Measurements from ENCODE around the gene KLHL22. TPM values are rescaled to one million over a fixed set of nuclear protein-coding genes. Genes with fewer than 3 reads are reported as not detected.

The KLHL22 gene
- polyA plus RNA-seq, 1 experiment = 30.2 TPM

DNA sequence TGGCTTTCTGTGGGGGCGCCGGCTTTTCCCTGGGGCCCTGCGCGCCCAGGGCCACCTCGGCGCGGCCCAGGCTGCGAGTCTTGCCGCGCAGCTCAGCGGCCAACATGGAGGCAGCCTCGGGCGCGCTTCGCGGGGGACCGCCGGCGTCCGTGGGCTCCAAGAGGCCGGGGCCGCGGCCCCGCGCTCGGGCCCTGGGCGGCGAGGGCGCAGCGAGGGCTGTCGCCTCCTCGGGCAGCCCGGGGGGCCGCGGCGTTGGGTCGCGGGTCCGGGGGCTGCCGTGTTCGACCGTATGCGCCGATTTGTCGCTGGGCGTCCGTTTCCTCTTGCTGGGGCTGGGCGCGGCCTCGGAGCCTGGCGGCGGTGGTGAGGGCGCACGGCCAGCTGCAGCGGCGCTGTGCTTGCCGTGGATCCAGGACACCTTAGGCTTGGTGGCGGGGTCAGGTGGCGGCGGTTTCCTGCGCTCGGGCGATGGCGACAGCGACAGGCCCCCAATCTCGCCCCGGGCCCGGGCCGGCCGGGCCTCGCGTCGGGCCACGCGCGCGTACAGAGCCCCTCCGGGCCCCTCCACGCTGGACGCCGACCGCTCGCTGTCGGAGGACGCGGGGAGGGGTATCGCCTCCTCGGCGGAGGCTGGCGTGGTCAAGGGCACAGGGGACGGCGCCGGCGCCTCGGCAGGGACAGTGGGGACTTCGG is 69.9 kb downstream of the KLHL22 start:
- ChIA-PET CTCF (no interaction called here), POLR2A (no interaction called here)
- peaks cover 5% of the 10 kb centered on the region; the same call in 1 of the 2 replicates for H3K9me3 ChIP-seq (ENCODE audit: control insufficient read depth, insufficient read depth, low read length)
- H3K4me3 ChIP-seq (ENCODE audit: low read depth, low read length) = no peak overlapping the region
- TF ChIP-seq, protein P1, sequence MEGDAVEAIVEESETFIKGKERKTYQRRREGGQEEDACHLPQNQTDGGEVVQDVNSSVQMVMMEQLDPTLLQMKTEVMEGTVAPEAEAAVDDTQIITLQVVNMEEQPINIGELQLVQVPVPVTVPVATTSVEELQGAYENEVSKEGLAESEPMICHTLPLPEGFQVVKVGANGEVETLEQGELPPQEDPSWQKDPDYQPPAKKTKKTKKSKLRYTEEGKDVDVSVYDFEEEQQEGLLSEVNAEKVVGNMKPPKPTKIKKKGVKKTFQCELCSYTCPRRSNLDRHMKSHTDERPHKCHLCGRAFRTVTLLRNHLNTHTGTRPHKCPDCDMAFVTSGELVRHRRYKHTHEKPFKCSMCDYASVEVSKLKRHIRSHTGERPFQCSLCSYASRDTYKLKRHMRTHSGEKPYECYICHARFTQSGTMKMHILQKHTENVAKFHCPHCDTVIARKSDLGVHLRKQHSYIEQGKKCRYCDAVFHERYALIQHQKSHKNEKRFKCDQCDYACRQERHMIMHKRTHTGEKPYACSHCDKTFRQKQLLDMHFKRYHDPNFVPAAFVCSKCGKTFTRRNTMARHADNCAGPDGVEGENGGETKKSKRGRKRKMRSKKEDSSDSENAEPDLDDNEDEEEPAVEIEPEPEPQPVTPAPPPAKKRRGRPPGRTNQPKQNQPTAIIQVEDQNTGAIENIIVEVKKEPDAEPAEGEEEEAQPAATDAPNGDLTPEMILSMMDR (IDR thresholded peaks at IDR 0.05; ENCODE audit: low read depth, low read length) = no peak
- no peak for DNase-seq (ENCODE audit: low read depth, low spot score)
- no peak overlapping the region for H3K27ac ChIP-seq (ENCODE audit: low read depth, low read length)
- no peaks in the 10 kb centered on the region for H3K27me3 ChIP-seq (ENCODE audit: control insufficient read depth, insufficient read depth, low read length)

DNA sequence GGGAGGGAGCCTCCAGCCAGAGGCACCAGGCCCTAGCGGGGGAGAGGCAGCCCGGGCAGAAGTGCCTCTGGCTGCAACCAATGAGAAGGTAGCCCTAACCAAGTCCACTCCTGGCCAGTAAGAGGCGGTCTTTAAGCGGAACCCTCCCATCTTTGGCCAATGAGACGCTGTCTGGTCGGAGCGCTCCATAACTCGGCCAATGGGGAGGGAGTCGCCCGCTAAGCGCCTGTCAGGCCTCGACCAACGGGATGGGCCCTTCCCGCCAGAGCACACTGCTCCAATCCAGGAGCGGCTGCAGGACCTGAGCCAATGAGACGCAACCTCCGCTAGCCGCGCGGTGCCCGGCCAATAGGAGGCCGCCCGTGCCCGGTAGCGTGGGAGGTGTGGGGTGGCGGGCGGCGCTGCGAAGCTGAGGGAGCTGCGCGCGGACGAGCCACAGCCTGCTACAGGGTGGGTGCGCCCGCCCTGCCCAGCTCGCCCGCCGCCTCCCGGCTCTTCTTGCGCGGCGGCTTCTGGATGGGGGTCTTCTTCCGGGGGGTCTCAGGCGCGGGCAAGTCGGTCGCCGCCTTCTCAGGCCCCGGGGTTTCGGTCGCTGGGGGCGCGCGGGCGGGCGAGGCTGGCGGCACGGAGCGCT is 70.5 kb downstream of the KLHL22 start:
- ChIA-PET CTCF (no interaction called here), POLR2A (no interaction called here)
- no peak for DNase-seq (ENCODE audit: low read depth, low spot score)

DNA sequence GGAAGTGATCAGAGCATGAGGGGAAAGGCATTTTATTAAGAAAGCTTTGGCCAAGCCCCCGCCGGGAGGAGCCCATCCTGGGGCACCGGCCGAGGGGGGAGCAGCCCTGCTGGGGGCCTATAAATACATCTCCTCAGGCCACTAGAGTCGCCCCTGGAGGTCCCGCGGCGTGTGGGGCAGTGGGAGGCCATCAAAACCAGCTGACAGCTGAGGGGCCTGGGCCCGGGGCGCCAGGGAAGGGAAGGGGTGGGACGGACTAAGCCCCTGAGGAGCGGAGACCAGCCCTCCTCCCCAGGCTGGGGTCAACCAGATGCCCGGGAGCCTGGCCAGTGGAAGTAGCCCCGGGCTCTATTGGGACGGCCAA is 71.0 kb downstream of the KLHL22 start:
- H3K27ac ChIP-seq (ENCODE audit: low read depth, low read length) = no peak overlapping the region
- H3K27me3 ChIP-seq (ENCODE audit: control insufficient read depth, insufficient read depth, low read length) = no peaks in the 10 kb centered on the region
- ChIA-PET CTCF (no interaction called here), POLR2A (no interaction called here)
- DNase-seq (ENCODE audit: low read depth, low spot score) = no peak
- no peaks in the 10 kb centered on the region; the same call in 1 of the 2 replicates for H3K9me3 ChIP-seq (ENCODE audit: control insufficient read depth, insufficient read depth, low read length)
- TF ChIP-seq, protein P1 (IDR thresholded peaks at IDR 0.05; ENCODE audit: low read depth, low read length) = no peak
- no peak overlapping the region for H3K4me3 ChIP-seq (ENCODE audit: low read depth, low read length)

More for the DNA sequence above, 70.5 kb downstream of the KLHL22 start:
- H3K27me3 ChIP-seq (ENCODE audit: control insufficient read depth, insufficient read depth, low read length) = no peaks in the 10 kb centered on the region
- no peak overlapping the region for H3K4me3 ChIP-seq (ENCODE audit: low read depth, low read length)
- H3K9me3 ChIP-seq (ENCODE audit: control insufficient read depth, insufficient read depth, low read length) = no peaks in the 10 kb centered on the region; the same call in 1 of the 2 replicates
- H3K27ac ChIP-seq (ENCODE audit: low read depth, low read length) = no peak overlapping the region
- TF ChIP-seq, protein P1 (IDR thresholded peaks at IDR 0.05; ENCODE audit: low read depth, low read length) = no peak

DNA sequence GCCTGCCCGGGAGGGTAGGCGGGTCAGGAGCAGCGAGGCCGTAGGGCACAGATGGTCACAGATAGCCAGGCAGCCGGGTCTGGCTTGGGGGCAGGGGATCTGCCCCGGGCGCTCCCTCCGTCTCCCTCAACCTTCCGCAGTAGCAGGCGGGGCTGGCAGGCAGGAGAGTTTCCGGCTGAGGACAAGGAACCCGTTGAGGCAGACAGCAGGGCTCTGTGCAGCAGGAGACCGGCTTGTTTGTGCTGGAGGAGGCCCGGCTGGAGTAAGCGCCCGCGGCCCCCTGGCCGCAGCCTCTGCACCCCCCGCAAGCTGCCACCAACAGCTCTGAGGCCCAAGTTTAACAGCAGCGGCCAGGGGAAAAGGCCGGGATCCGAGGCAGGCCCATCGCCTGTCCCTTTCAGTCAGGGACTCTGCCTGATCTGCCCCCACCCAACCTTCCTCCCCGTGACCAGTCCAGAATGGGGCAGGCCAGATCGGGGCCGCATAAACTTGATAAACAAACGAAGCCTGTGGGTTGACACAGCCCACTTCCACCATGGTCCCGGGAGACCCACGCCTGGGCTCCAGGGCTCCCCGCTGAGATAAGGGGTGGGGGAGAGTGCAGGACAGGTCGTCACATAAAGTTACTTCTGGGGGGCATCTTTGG is 71.6 kb downstream of the KLHL22 start:
- DNase-seq (ENCODE audit: low read depth, low spot score) = no peak
- Histone ChIP-seq H3K9me3 (ENCODE audit: control insufficient read depth, insufficient read depth, low read length) (no peaks in the 10 kb centered on the region; the same call in 1 of the 2 replicates), H3K27ac (ENCODE audit: low read depth, low read length) (no peak overlapping the region), H3K27me3 (ENCODE audit: control insufficient read depth, insufficient read depth, low read length) (no peaks in the 10 kb centered on the region), H3K4me3 (ENCODE audit: low read depth, low read length) (no peak overlapping the region)
- TF ChIP-seq, protein P1 (IDR thresholded peaks at IDR 0.05; ENCODE audit: low read depth, low read length) = no peak
- CTCF ChIA-PET = no interaction called here
- POLR2A ChIA-PET = no interaction called here

Measured in AG04450 (cell line).